OCI-LY3 (cell line): ENCODE measurements around the gene ANKRD63.

Experiments used
- H2AFZ ChIP-seq: fragments of 200-600, 300-600 bp; shearing (Covaris generic); 2 replicates; pipeline ENCODE4 v1.6.0; 2014; ENCODE audit warnings: antibody characterized with exemption, low read depth, low read length
- H3K27ac ChIP-seq: fragments of 200-600, 300-600 bp; sonication (generic); 2 replicates; pipeline ENCODE4 v1.5.1; 2014; ENCODE audit warnings: mild to moderate bottlenecking, low read length, moderate library complexity, mixed read lengths
- H3K27me3 ChIP-seq: fragments of 200-600, 300-600 bp; sonication (generic); 2 replicates; pipeline ENCODE4 v1.6.1; 2014; ENCODE audit warnings: low read depth, low read length, mixed read lengths
- H3K36me3 ChIP-seq: fragments of 200-600, 300-600 bp; sonication (generic); replicated peaks from 2 replicates; pipeline ENCODE3; 2014; ENCODE audit warnings: low read depth, low read length, mixed read lengths
- H3K4me1 ChIP-seq: fragments of 300-600, 200-600 bp; sonication (generic); 2 replicates; pipeline ENCODE4 v1.6.1; 2014; ENCODE audit warnings: low read length, mixed read lengths
- H3K4me2 ChIP-seq: fragments of 200-600, 300-600 bp; sonication (generic); 2 replicates; pipeline ENCODE4 v1.6.1; 2014; ENCODE audit warnings: low read length, mixed read lengths
- H3K4me3 ChIP-seq: fragments of 300-600, 200-600 bp; sonication (generic); 2 replicates; pipeline ENCODE4 v1.5.1; 2014; ENCODE audit warnings: antibody characterized with exemption, mild to moderate bottlenecking, low read length, moderate library complexity
- H3K79me2 ChIP-seq: fragments of 300-600, 200-600 bp; shearing (Covaris generic); 2 replicates; pipeline ENCODE4 v1.6.1; 2014; ENCODE audit warnings: mild to moderate bottlenecking, low read length, mixed read lengths
- H3K9ac ChIP-seq: fragments of 300-600, 200-600 bp; shearing (Covaris generic); 2 replicates; pipeline ENCODE4 v1.6.0; 2014; ENCODE audit warnings: mild to moderate bottlenecking, low read length, moderate library complexity
- H3K9me3 ChIP-seq: fragments of 200-600, 300-600 bp; shearing (Covaris generic); 2 replicates; pipeline ENCODE4 v1.6.1; 2014; ENCODE audit warnings: low read length, mixed read lengths; ENCODE audit not compliant: insufficient read depth
- H4K20me1 ChIP-seq: fragments of 200-600, 300-600 bp; sonication (generic); 2 replicates; pipeline ENCODE4 v1.6.1; 2016; ENCODE audit warnings: low read length, mixed read lengths; ENCODE audit not compliant: insufficient read depth
- EZH2phosphoT487 ChIP-seq: fragments of 200-600 bp; shearing (Covaris generic); IDR thresholded peaks from 2 replicates; pipeline ENCODE4 v1.6.1; 2018; ENCODE audit warnings: antibody characterized with exemption, mixed run types, low read depth
- TF ChIP-seq, protein P1 (sequence below): fragments of 200-600, 300-600 bp; sonication (generic); IDR thresholded peaks from 2 replicates; pipeline ENCODE4 v1.5.1; 2014; ENCODE audit warnings: antibody characterized with exemption, low read length, low read depth

ANKRD63 gene

DNA sequence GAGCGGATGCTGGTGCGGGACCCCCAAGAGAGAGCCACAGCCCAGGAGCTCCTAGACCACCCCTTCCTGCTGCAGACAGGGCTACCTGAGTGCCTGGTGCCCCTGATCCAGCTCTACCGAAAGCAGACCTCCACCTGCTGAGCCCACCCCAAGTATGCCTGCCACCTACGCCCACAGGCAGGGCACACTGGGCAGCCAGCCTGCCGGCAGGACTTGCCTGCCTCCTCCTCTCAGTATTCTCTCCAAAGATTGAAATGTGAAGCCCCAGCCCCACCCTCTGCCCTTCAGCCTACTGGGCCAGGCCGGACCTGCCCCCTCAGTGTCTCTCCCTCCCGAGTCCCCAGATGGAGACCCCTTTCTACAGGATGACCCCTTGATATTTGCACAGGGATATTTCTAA is 6.9 kb downstream of the ANKRD63 start:
- H3K4me2 ChIP-seq, result peak overlapping the region; percentile 41; the same call in 1 of the 2 replicates

DNA sequence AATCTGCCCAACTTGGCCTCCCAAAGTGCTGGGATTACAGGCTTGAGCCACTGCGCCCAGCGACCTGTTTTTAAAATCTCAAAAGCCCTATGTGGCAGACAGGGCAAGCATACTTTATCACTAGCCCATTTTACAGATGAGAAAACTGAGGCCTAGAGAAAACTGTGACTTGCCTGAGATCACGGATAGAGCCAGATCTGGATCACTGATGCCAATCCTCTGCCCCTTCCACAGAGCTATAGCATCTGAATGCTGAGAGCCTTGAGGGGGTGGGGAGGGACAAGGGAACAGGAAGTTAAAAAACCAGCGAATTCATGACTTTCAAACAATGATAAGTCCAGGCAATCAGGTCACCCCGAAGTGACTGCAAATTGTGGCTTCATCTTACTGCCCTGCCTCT is 7.3 kb downstream of the ANKRD63 start:
- H3K27me3 ChIP-seq, result peaks cover 17% of the 10 kb centered on the region
- H3K27ac ChIP-seq, result no peak overlapping the region
- H3K36me3 ChIP-seq, result no peaks in the 10 kb centered on the region
- no peaks in the 10 kb centered on the region for H4K20me1 ChIP-seq
- H3K4me2 ChIP-seq, result no peak overlapping the region
- H3K4me1 ChIP-seq, result peaks cover 47% of the 10 kb centered on the region
- no peak overlapping the region for H3K4me3 ChIP-seq
- H2AFZ ChIP-seq, result no peak overlapping the region
- H3K9me3 ChIP-seq, result no peaks in the 10 kb centered on the region
- H3K9ac ChIP-seq, result no peak overlapping the region
- no peak for TF ChIP-seq EZH2phosphoT487
- TF ChIP-seq, protein P1, sequence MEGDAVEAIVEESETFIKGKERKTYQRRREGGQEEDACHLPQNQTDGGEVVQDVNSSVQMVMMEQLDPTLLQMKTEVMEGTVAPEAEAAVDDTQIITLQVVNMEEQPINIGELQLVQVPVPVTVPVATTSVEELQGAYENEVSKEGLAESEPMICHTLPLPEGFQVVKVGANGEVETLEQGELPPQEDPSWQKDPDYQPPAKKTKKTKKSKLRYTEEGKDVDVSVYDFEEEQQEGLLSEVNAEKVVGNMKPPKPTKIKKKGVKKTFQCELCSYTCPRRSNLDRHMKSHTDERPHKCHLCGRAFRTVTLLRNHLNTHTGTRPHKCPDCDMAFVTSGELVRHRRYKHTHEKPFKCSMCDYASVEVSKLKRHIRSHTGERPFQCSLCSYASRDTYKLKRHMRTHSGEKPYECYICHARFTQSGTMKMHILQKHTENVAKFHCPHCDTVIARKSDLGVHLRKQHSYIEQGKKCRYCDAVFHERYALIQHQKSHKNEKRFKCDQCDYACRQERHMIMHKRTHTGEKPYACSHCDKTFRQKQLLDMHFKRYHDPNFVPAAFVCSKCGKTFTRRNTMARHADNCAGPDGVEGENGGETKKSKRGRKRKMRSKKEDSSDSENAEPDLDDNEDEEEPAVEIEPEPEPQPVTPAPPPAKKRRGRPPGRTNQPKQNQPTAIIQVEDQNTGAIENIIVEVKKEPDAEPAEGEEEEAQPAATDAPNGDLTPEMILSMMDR, result no peak
- no peaks in the 10 kb centered on the region for H3K79me2 ChIP-seq

More for the DNA sequence above, 6.9 kb downstream of the ANKRD63 start:
- TF ChIP-seq, protein P1, result no peak
- no peak for TF ChIP-seq EZH2phosphoT487
- Histone ChIP-seq H2AFZ (no peak overlapping the region), H3K79me2 (no peaks in the 10 kb centered on the region), H4K20me1 (no peaks in the 10 kb centered on the region), H3K36me3 (no peaks in the 10 kb centered on the region), H3K9ac (no peak overlapping the region), H3K4me3 (no peak overlapping the region), H3K4me1 (peaks cover 47% of the 10 kb centered on the region), H3K27ac (no peak overlapping the region), H3K9me3 (no peaks in the 10 kb centered on the region), H3K27me3 (peaks cover 17% of the 10 kb centered on the region)

DNA sequence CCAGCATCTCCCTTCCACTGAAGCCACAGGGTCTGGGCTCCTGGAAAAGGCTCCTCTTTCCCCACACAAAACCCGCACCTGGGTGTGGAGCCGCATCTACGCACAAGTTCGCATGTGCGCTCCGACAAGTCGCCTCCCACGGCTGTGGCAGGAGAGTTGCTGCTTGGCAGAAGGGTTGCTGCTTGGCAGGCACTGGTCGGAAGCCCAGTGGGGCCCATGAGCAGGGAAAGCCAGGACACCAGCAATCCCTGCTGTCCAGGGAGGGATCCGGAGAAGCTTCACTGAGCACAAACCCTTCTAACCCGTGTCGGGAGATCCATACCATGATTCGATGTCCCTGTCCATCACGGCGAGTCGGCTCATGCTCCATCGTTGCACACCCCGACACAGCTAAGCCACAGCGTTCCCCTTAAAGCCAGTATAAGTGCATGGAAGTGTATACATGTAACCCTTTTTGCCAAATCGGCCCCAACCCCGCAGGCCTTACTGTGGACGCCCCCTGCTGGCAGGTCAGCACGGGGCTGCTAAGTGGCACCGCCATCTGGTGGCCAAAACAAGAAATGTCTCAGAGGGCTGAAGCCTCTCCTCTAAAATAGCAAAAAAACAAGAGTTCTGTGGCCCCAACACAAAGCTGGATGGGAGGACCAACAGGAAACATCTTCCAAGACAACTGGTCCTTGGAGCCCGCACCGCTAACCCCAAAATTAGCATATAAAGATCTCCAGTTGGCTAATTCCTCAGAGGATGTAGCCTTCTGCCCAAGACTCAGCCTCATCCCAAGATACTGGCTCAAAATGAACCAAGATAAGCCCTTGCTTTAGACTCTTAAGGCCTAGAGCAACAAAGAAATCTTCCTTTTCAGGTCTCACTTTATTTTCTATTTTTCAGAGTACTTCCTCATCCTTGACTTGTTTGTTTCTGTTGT is 8.3 kb downstream of the ANKRD63 start:
- Histone ChIP-seq H3K27me3 (peaks cover 17% of the 10 kb centered on the region), H3K9ac (no peak overlapping the region), H3K79me2 (no peaks in the 10 kb centered on the region), H3K9me3 (no peaks in the 10 kb centered on the region), H3K4me2 (0 out of 2 replicates have a peak overlapping the region, but pooled peaks have one; percentile 1), H4K20me1 (no peaks in the 10 kb centered on the region), H3K36me3 (no peaks in the 10 kb centered on the region), H2AFZ (no peak overlapping the region), H3K4me3 (no peak overlapping the region), H3K4me1 (peaks cover 47% of the 10 kb centered on the region), H3K27ac (no peak overlapping the region)
- TF ChIP-seq, protein P1, result peak; percentile 100
- TF ChIP-seq EZH2phosphoT487, result no peak

DNA sequence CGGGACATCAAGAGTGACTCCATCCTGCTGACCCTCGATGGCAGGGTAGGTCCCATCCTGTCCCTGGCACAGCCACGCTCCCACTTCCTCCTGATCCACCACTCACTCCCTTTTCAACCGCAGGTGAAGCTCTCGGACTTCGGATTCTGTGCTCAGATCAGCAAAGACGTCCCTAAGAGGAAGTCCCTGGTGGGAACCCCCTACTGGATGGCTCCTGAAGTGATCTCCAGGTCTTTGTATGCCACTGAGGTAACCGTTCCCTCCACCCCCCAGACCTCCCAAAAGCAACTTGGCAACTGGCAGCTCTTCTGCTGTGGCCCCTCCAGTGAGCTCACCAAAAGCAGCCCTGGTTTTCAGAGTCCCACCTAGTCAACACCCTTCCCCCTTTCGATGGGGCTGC is 9.4 kb downstream of the ANKRD63 start:
- Histone ChIP-seq H3K4me1 (peaks cover 38% of the 10 kb centered on the region), H3K9ac (no peak overlapping the region), H3K79me2 (no peaks in the 10 kb centered on the region), H3K4me3 (no peak overlapping the region), H3K27me3 (peaks cover 9% of the 10 kb centered on the region), H3K9me3 (no peaks in the 10 kb centered on the region), H3K4me2 (peak overlapping the region; percentile 1; the same call in 1 of the 2 replicates), H3K36me3 (no peaks in the 10 kb centered on the region), H3K27ac (no peak overlapping the region), H2AFZ (no peak overlapping the region), H4K20me1 (no peaks in the 10 kb centered on the region)
- TF ChIP-seq EZH2phosphoT487, result no peak
- TF ChIP-seq, protein P1, result no peak
